GM19467 (cell line): ENCODE data around the gene SPDYE1.
A peak's percentile ranks its signal among the peaks of the same experiment; 100 is the strongest.
"Not testable (repeated sequence)": the region's sequence is repeated elsewhere in the genome, so short reads cannot be mapped to it uniquely, and the experiment has no call there.

ENCODE experiments used
- ATAC-seq: cut with Tn5 transposase; IDR thresholded peaks from one replicate; pipeline ENCODE4 v1.9.1; 2021; ENCODE audit warnings: mild to moderate bottlenecking, moderate library complexity; ENCODE audit not compliant: unreplicated experiment

SPDYE1 gene

GRCh38 chr7:43990829-43991228, 6.9 kb upstream of the SPDYE1 start:
- ATAC-seq: not testable (repeated sequence)

DNA sequence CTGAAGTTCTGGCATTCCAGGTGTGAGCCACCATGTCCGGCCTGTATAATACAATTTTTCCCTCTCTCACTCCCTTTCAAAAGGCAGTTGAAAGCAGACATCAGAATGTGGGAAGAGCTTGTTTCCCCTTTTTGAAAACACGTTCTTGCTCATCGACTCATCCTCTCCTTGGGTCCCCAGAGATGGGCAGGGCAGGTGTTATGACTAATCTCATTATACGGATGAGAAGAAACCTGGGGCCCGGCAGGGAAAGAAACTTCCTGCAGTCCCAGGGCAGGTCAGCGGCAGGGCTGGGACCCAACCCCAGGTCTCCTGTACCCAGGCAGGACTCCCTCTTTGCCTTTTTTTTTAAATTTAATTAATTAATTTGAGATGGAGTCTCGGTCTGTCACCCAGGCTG, 4.8 kb upstream of the SPDYE1 start:
- peak; percentile 87 for ATAC-seq

DNA sequence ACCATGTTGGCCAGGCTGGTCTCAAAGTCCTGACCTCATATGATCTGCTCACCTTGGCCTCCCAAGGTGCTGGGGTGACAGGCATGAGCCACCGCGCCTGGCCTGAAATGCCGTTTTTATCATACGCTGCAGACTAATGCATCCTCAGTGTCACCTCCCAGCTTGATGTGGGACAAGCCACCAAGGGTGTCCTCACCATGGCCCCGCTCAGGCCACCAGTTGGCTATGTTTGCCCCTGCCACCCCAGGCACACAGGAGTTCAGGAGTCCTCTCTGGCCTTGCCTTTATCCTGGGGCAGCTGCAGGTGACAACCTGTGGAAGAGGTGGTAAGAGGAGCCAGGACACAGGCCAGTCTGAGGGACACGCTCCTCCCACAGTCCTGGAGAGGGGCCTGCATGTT, 3.0 kb upstream of the SPDYE1 start:
- ATAC-seq: not testable (repeated sequence)

DNA sequence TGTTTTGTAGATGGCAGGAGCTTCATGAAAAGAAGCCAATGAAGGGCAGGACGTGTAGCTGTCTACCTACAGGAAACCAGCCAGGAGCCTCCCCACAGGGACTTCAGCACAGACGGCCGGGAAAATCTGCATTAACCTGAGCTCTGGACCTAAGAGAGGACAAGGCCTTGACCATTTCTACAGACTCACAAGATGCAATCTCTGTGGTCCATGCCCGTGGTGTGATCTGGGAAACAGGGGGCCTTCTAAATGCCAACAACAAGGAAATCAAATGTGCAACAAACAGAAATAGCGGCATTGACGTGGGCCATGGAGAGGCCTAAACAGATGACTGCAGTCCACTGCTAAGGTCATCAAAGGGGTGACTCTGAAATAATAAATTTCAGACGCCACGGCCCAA, 14.4 kb downstream of the SPDYE1 start:
- ATAC-seq: not testable (repeated sequence)

DNA sequence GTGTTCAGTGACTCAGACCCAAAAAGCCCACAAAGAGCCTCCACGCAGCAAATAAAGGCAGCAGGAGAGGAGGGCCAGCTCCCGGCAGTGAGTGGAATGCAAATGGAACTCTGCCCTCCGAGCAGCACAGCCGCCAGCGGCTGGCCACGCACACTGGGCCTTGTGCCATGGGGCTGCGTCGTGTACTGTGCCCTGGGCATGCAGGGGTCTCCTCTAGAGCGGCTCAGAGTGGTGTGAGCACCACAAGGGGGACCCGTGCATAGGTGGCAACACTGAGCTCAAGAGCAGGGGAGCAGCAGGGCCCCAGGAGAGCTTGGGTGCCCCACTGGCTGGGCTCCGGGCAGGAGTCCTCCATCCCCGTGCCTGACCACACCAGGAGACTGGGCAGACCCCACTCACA, 17.4 kb downstream of the SPDYE1 start:
- not testable (repeated sequence) for ATAC-seq

GRCh38 chr7:44018857-44019807, 21.4 kb downstream of the SPDYE1 start:
- ATAC-seq: peak; percentile 93

- not testable (repeated sequence) for ATAC-seq
Observed at GRCh38 chr7:44019825-44020224, 22.1 kb downstream of the SPDYE1 start.

DNA sequence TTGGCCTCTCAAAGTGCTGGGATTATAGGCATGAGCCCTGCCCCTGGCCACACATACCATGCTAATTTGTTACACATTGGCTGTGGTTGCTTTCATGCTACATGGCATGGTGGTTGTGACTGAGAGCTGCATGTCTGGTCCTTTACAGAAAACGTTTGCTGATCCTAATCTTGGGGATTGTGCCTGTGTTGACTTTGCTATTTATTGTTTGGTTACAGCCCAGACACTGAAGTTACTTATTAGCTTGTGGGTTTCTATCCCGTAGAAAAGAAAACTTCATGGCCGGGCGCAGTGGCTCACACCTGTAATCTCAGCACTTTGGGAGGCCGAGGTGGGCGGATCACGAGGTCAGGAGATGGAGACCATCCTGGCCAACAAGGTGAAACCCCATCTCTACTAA, 24.4 kb downstream of the SPDYE1 start:
- not testable (repeated sequence) for ATAC-seq

DNA sequence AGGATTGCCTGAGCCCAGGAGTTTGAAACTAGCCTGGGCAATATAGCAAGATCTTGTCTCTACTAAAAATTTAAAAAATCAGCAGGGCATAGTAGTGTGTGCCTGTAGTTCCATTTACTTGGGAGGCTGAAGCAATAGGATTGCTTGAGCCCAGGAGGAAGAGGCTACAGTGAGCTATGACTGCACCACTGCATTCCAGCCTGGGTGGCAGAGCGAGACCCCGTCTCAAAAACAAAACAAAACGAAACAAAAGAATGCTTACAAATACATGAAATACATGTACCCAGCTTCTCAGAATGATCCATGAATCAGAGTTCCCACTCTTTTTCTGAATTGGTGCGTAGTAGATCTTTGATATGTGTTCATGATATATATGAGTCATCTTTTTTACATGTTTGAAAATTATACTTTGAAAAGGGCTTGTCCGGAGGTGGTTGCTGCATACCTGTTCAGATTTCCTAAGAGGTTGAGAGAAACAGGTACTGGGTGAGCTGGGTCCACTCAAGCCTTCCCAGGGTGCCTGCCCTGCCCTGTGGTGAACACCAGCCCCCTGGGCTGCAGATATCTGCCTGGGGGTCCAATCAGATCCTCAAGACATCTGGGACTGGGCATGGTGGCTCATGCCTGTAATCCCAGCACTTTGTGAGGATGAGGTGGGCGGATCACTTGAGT, 25.2 kb downstream of the SPDYE1 start:
- not testable (repeated sequence) for ATAC-seq

GRCh38 chr7:44029433-44029832, 31.7 kb downstream of the SPDYE1 start:
- not testable (repeated sequence) for ATAC-seq

DNA sequence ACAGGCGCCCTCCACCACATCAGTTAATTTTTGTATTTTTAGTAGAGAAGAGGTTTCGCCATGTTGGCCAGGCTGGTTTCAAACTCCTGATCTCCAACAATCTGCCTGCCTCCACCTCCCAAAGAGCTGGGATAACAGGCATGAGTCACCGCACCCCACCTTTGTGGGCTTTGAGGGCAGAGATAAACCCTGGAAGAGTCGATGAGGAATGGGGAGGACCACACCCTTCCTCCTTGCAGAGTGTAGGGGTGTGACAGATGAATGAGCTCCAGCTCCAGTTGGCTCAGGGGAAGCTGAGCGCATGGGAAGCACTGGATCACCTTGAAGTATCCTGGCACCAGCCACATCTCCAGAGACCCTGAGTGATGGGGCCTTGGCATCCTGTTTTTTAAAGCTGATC, 32.3 kb downstream of the SPDYE1 start:
- not testable (repeated sequence) for ATAC-seq

- ATAC-seq: not testable (repeated sequence)
Observed at GRCh38 chr7:44031319-44031718, 33.6 kb downstream of the SPDYE1 start.

DNA sequence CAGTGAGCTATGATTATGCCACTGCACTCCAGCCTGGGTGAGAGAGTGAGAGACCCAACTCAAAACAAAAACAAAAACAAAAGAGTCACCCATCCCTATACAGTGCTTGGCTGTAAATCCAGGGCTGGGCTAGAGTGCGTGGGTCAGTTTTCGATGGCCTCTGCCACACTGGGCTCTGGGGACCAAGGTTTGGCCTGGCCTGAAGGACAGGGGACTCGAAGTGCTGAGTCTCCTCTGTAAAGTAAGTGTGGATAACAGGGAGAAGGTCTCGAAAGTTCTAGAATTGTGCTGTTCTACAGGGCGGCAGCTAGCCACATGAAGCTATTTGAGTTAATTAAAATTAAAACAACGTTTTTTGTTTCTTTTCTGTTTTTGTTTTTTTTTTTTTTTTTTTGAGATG, 34.3 kb downstream of the SPDYE1 start:
- not testable (repeated sequence) for ATAC-seq

DNA sequence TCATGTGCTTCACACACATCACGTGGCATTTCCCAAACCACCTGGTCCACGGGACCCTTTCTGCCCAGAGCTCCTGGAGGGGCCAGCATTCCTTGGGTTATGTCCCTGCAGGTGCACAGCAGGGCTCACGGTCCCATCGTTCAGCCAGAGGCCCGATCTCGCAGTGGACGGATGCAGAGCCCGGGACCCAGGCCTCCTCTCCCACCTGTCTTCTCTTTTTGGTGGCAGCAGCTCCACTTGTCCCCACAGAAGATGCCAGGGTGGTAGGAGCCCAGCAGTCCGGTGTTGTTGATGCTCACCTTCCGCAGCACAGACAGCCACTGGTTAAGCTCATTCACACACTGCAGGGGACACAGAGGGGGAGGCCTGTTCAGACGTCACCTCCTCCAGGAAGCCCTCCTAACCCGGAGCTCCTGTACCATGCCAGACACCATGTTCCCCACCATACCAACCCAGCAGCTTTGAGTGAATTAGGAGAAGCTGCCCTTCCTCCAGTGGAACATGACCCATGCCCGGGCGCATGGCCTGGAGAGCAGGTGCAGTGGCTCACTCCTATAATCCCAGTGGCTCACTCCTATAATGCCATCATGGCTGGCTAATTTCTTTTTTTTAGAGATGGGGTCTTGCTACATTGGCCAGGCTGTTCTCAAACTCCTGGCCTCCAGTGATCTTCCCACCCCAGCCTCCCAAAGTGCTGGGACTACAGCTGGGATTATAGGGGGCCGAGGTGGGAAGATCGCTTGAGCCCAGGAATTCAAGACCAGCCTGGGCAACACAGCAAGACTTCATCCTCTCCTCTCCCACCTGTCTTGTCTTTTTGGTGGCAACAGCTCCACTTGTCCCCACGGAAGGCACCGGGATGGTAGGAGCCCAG, 36.5 kb downstream of the SPDYE1 start:
- ATAC-seq: not testable (repeated sequence)

- ATAC-seq: not testable (repeated sequence)
Observed at GRCh38 chr7:44036364-44036763, 38.7 kb downstream of the SPDYE1 start.

GRCh38 chr7:44037951-44038350, 40.3 kb downstream of the SPDYE1 start:
- ATAC-seq: not testable (repeated sequence)

DNA sequence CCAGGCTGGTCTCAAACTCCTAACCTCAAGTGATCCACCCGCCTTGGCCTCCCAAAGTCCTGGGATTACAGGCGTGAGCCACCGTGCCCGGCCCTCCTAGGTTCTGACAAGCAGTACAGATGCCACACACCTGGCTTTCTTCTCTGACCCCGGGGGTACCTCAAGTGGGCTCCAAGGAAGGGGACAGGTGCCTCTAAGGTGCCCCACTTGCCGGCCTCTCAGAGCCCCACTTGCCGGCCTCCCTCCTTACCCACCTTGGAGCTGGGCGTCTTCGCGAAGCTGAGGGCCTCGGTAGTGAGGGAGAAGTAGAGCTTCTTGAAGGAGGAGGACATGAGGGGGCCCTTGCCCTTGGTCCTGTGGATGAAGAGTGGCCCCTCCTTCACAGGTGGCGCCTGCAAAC, 40.9 kb downstream of the SPDYE1 start:
- not testable (repeated sequence) for ATAC-seq

DNA sequence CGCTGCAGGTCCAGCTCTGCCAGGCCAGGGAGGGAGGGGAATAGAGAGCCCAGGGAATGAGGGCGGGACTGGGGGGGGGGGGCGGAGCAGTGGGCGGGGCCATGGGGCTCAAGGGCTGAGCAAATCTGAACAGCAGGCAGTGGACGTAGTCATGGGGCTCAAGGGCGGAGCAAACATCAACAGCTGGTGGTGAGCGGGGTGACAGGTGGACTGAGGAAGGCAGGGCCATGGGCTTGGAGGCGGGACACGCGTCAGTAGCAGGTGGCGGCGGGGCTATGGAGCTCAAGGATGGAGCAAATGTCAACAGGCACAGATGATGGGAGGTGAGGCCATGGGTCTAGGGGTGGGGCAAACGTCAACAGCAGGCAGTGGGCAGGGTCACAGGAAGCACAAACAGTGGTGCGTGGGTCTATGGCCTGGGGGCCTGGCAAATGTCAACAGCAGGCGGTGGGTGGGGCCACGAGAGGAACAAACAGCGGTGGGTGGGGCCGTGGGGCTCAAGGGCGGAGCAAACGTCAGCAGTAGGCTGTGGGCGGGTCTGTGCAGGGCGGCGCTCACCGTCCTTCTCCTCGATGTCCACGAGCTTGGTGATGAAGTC, 41.4 kb downstream of the SPDYE1 start:
- peak; percentile 55 for ATAC-seq

GRCh38 chr7:44039800-44040492, 42.2 kb downstream of the SPDYE1 start:
- peak; percentile 0 for ATAC-seq

DNA sequence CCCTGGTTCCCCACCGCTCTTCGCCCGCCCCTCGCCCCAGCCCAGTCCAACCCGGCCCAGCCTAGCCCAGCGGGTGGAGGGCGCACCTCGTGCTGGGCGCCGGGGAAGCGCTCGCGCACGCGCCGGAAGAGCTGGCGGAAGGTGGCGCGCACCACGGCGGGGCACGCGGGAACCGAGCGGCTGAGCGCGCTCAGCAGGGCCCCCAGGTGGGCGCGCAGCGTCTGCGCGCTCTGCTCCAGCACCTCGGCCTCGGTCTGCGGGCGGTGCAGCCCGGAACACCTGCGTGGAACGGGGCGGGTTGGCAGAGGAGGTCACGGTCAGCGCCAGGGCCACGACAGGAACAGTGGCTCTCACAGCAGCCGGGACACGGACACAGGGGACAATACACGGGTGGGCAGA, 42.8 kb downstream of the SPDYE1 start:
- peak; percentile 49 for ATAC-seq
